ENCODE data around the gene UQCR10. TPM values are rescaled to one million over a fixed set of nuclear protein-coding genes. Genes with fewer than 3 reads are reported as not detected.

Gene UQCR10
- total and polyA plus RNA-seq, 3 donors from 2014 or later, result 91.3 to 211 (median 122) TPM

DNA sequence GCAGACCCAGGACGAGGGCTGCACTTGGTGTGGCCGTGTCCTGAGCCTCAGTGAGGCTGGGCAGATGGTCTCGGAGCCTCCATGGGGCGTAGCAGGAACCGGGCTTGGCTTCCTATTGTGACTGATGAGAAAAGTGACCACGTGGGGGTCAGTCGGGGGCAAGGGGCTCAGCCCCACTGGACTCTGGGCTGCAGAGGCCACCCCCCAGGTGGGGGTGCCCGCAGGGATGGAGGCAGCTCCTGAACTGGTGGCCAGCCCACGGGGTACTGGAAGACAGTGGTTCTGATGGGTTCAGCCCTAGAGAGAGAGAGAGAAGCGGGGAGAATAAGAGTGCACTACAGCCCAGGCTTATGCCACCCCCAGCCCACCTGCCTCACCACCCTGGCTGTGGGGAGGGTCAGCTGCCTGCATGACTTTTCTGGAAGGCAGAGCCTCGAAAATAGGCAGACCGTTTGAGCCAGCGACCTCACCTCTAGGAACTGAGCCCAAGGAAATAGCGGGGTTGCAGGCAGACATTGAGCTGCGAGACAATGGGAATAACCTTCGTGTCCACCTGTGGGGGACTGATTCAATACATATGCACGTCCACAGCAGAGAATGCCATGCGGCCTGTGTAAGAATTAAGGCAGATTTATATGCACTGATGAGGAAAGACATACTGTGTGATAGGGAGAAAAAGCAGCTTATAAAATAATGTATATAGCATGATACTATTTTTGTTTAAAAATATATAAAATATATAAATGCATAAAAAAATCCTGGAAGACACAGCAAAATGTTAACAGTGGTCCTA is 35.9 kb upstream of the UQCR10 start:
- intact Hi-C loops (cut with DNase I; ENCODE audit: low total_unique reads), result no loop called here
- H3K36me3 ChIP-seq (ENCODE audit: low read depth, missing control alignments), result no peaks in the 10 kb centered on the region
- H3K4me1 ChIP-seq, result peaks cover 4% of the 10 kb centered on the region
- WGBS, 2 donors, result 85 to 89% methylated on average over 13 to 18 of the region's 18 CpGs
- no peak for TF ChIP-seq POLR2A (IDR thresholded peaks at IDR 0.05)
- TF ChIP-seq, protein P1, sequence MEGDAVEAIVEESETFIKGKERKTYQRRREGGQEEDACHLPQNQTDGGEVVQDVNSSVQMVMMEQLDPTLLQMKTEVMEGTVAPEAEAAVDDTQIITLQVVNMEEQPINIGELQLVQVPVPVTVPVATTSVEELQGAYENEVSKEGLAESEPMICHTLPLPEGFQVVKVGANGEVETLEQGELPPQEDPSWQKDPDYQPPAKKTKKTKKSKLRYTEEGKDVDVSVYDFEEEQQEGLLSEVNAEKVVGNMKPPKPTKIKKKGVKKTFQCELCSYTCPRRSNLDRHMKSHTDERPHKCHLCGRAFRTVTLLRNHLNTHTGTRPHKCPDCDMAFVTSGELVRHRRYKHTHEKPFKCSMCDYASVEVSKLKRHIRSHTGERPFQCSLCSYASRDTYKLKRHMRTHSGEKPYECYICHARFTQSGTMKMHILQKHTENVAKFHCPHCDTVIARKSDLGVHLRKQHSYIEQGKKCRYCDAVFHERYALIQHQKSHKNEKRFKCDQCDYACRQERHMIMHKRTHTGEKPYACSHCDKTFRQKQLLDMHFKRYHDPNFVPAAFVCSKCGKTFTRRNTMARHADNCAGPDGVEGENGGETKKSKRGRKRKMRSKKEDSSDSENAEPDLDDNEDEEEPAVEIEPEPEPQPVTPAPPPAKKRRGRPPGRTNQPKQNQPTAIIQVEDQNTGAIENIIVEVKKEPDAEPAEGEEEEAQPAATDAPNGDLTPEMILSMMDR (IDR thresholded peaks at IDR 0.05), result no peak
- H3K27me3 ChIP-seq, result no peaks in the 10 kb centered on the region
- no peak overlapping the region for H3K27ac ChIP-seq
- H3K9me3 ChIP-seq, result no peaks in the 10 kb centered on the region
- no peak overlapping the region for H3K4me3 ChIP-seq
- DNase-seq, result no peak

DNA sequence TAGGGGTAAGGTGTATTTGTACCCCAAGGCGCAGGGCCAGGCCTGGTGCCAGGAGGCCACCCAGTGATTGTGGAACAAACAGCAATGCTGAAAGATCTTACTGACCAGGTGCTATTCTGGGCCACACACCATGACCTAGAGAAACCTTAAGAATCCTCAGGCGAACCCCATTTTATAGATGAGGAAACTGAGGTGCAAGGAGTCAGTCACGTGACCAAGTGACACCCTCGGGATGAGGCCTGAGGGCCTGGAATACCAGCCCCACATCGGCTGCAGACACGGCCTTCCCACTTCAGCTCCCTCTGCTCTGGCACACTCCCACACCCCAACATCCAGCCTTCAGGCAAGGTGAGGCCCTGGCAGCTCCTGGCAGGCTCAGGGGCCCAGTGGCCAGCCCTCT is 34.3 kb upstream of the UQCR10 start:
- H3K27me3 ChIP-seq, result no peaks in the 10 kb centered on the region
- intact Hi-C loops (cut with DNase I; ENCODE audit: low total_unique reads), result no loop called here
- WGBS, 2 donors, result 76 to 86% methylated on average over 6 of the region's 6 CpGs

DNA sequence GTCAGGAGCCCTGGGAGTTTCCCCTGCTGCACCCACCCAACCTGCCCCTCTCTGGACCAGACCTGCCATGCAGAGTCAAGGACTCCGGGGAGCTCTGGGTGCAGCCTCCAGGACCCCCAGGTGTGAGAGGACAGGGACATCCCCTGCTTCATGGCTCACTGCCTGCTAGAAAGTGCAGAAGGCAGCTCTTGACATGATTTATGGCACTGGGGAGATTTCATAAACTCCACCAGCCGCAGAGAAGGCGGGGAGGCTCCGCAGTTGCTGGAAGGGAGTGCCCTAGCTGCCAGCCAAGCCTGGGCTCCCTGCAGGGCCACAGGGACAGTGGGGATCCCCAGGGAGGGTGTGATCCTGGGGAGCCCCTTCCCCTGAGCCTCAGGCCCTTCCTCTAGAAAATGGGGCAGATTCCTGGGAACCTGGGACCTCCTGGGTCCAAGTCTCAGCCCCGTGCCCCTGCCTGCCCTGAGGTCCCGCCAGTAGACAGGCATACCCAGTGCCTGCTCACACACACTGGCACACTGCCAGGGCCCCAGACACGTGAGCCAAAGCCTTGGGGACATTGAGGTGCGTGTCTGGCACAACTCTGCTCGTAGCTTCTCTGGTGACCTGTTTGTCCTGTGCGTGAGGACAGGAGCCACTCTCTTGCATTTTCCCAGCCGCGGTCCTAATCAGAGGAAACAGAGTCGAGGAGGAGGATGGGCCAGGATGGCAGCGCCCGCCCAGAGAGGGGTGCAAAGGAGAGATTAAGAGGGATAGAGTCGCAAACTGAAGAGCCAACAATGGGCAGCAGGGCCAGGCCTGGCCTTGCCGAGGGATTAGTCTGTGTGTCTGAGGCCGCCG is 33.6 kb upstream of the UQCR10 start:
- WGBS, 2 donors, result 71 to 85% methylated on average over 18 to 19 of the region's 19 CpGs
- no peak for TF ChIP-seq POLR2A (IDR thresholded peaks at IDR 0.05)
- TF ChIP-seq, protein P1 (IDR thresholded peaks at IDR 0.05), result no peak
- Histone ChIP-seq H3K36me3 (ENCODE audit: low read depth, missing control alignments) (no peaks in the 10 kb centered on the region), H3K4me1 (no peaks in the 10 kb centered on the region), H3K27ac (no peak overlapping the region), H3K4me3 (no peak overlapping the region), H3K27me3 (no peaks in the 10 kb centered on the region), H3K9me3 (no peaks in the 10 kb centered on the region)
- no peak for DNase-seq
- intact Hi-C loops (cut with DNase I; ENCODE audit: low total_unique reads), result no loop called here

More for the DNA sequence above, 34.3 kb upstream of the UQCR10 start:
- no peak for DNase-seq
- Histone ChIP-seq H3K9me3 (no peaks in the 10 kb centered on the region), H3K36me3 (ENCODE audit: low read depth, missing control alignments) (no peaks in the 10 kb centered on the region), H3K27ac (no peak overlapping the region), H3K4me3 (no peak overlapping the region), H3K4me1 (no peaks in the 10 kb centered on the region)
- no peak for TF ChIP-seq POLR2A (IDR thresholded peaks at IDR 0.05)
- TF ChIP-seq, protein P1 (IDR thresholded peaks at IDR 0.05), result no peak

DNA sequence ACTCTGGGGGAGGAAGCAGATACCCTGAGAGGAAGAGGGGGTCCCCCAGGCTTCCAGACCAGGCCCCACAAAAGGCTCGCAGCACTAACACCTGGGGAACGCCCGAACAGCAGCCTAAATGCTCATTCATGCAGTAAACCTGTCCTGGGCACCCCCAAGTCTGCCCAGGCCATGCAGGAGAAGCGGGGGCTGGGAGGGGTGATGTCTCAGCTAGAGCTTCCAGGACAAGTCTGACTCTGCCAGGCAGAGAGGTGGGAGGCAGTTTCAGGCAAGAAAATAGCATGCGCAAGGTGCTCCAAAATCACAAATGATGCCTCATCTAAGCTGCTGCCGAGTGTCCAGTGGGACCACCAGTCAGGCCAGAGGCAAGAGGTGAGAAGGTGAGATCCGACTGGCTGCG is 32.8 kb upstream of the UQCR10 start:
- WGBS, 2 donors, result 88 to 90% methylated on average over 8 of the region's 8 CpGs
- Histone ChIP-seq H3K27ac (no peak overlapping the region), H3K36me3 (ENCODE audit: low read depth, missing control alignments) (no peaks in the 10 kb centered on the region)

More for the DNA sequence above, 32.8 kb upstream of the UQCR10 start:
- no peak overlapping the region for H3K4me3 ChIP-seq
- DNase-seq, result no peak
- TF ChIP-seq, protein P1 (IDR thresholded peaks at IDR 0.05), result no peak
- no peak for TF ChIP-seq POLR2A (IDR thresholded peaks at IDR 0.05)
- H3K4me1 ChIP-seq, result no peaks in the 10 kb centered on the region
- no peaks in the 10 kb centered on the region for H3K27me3 ChIP-seq
- intact Hi-C loops (cut with DNase I; ENCODE audit: low total_unique reads), result no loop called here
- no peaks in the 10 kb centered on the region for H3K9me3 ChIP-seq

Measured in testis (tissue), 3 donors.